Activated naive CD4-positive, alpha-beta T cell treated with anti-CD3 and anti-CD28 coated beads for 36 hours (primary cell): ENCODE results near the gene M1AP. TPM values are rescaled to one million over a fixed set of nuclear protein-coding genes. Genes with fewer than 3 reads are reported as not detected.
A peak's percentile ranks its signal among the peaks of the same experiment; 100 is the strongest.

ENCODE experiments used
- CTCF ChIA-PET: fragments of 350-600 bp; sonication (Branson Sonifier 250); formaldehyde crosslinking; loops from one replicate; lab custom pipeline; 2021; ENCODE audit warnings: antibody characterized with exemption; lab: Charles Lee
- DNase-seq: peaks from one replicate; pipeline ENCODE4 v3.0.0-alpha.2; 2020
- H3K27ac Mint-ChIP-seq: one replicate; pipeline ENCODE4 v1.8.0; 2021; ENCODE audit warnings: mild to moderate bottlenecking, mixed read lengths
- H3K27me3 Mint-ChIP-seq: one replicate; pipeline ENCODE4 v1.8.0; 2021; ENCODE audit warnings: low read depth, mixed read lengths
- H3K36me3 Mint-ChIP-seq: one replicate; pipeline ENCODE4 v1.8.0; 2021; ENCODE audit warnings: low read depth, mixed read lengths
- H3K4me1 Mint-ChIP-seq: one replicate; pipeline ENCODE4 v1.8.0; 2021; ENCODE audit warnings: low read depth, mixed read lengths
- H3K4me3 Mint-ChIP-seq: one replicate; pipeline ENCODE4 v1.8.0; 2021; ENCODE audit warnings: mild to moderate bottlenecking, moderate library complexity, mixed read lengths
- H3K9me3 Mint-ChIP-seq: one replicate; pipeline ENCODE4 v1.8.0; 2021; ENCODE audit warnings: mixed read lengths
- intact Hi-C: fragments of 100-400 bp; cut with micrococcal nuclease; formaldehyde crosslinking; loops from one replicate; pipeline ENCODE4 v1.15.1; 2023
- total RNA-seq, 2 experiments: library from RNA; stranded (reverse); gene quantifications; one replicate each; pipeline ENCODE4 v1.2.3, GENCODE V29; 2021

The M1AP gene
- under 1 TPM in 1 of 2 experiments, not detected in 1; 0.10 TPM for total RNA-seq

GRCh38 chr2:74648009-74648443 is at the start of gene M1AP:
TSS of gene M1AP (minus strand) at chr2:74648330. CDS start at chr2:74640275, 8,055 bp downstream.
- Mint-ChIP-seq H3K4me1 (peaks cover 2% of the 10 kb centered on the region), H3K36me3 (no peaks in the 10 kb centered on the region), H3K9me3 (no peaks in the 10 kb centered on the region), H3K27me3 (peaks cover 20% of the 10 kb centered on the region), H3K4me3 (no peak within 1 kb of the TSS), H3K27ac (no peak within 1 kb of the TSS)
- CTCF ChIA-PET: interaction anchor here (1.0 to 1.2 kb wide), 2 partner anchors 19 to 62 kb away, joined by 3 to 4 read pairs; no protein-coding TSS in a partner anchor
- DNase-seq: peak; percentile 21
- intact Hi-C loops: no loop called here

GRCh38 chr2:74696829-74697228 is 48.7 kb upstream of the M1AP start:
- Mint-ChIP-seq H3K4me1 (no peaks in the 10 kb centered on the region), H3K9me3 (no peaks in the 10 kb centered on the region), H3K36me3 (peaks cover 2% of the 10 kb centered on the region), H3K4me3 (no peak overlapping the region), H3K27ac (no peak overlapping the region), H3K27me3 (no peaks in the 10 kb centered on the region)
- DNase-seq: no peak
- CTCF ChIA-PET: no interaction called here
- intact Hi-C loops: no loop called here

- Mint-ChIP-seq H3K9me3 (no peaks in the 10 kb centered on the region), H3K4me1 (no peaks in the 10 kb centered on the region), H3K27me3 (no peaks in the 10 kb centered on the region), H3K36me3 (no peaks in the 10 kb centered on the region), H3K27ac (no peak overlapping the region), H3K4me3 (no peak overlapping the region)
- no peak for DNase-seq
- intact Hi-C loops: no loop called here
- CTCF ChIA-PET: no interaction called here
These were observed 47.5 kb upstream of the M1AP start for GRCh38 chr2:74695663-74696062.

- no peak for DNase-seq
- CTCF ChIA-PET: interaction anchor here (0.6 to 1.5 kb wide), 4 partner anchors 19 to 190 kb away, joined by 3 to 5 read pairs (median 4); no protein-coding TSS in a partner anchor
- intact Hi-C loops: loop anchor here (5.0 kb wide), 1 partner anchor 708 kb away; no protein-coding TSS in a partner anchor
- Mint-ChIP-seq H3K4me1 (no peaks in the 10 kb centered on the region), H3K27ac (no peak overlapping the region), H3K4me3 (no peak overlapping the region), H3K9me3 (no peaks in the 10 kb centered on the region), H3K27me3 (no peaks in the 10 kb centered on the region), H3K36me3 (no peaks in the 10 kb centered on the region)
These were observed 46.2 kb upstream of the M1AP start for GRCh38 chr2:74694281-74694680.

- Mint-ChIP-seq H3K27me3 (no peaks in the 10 kb centered on the region), H3K9me3 (no peaks in the 10 kb centered on the region), H3K36me3 (no peaks in the 10 kb centered on the region), H3K27ac (no peak overlapping the region), H3K4me1 (no peaks in the 10 kb centered on the region), H3K4me3 (no peak overlapping the region)
- CTCF ChIA-PET: interaction anchor here (0.9 to 1.5 kb wide), 2 partner anchors 20 to 183 kb away, joined by 4 to 5 read pairs; no protein-coding TSS in a partner anchor
- no peak for DNase-seq
- intact Hi-C loops: loop anchor here (5.0 kb wide), 1 partner anchor 709 kb away; no protein-coding TSS in a partner anchor
These were observed 45.5 kb upstream of the M1AP start for GRCh38 chr2:74693668-74694067.

- CTCF ChIA-PET: no interaction called here
These were observed 45.1 kb upstream of the M1AP start for GRCh38 chr2:74693213-74693612.

GRCh38 chr2:74691929-74692328 is 43.8 kb upstream of the M1AP start:
- no peaks in the 10 kb centered on the region for H3K36me3 Mint-ChIP-seq
- H3K4me1 Mint-ChIP-seq: no peaks in the 10 kb centered on the region
- intact Hi-C loops: loop anchor here (5.0 kb wide), 1 partner anchor 710 kb away; no protein-coding TSS in a partner anchor
- H3K4me3 Mint-ChIP-seq: no peak overlapping the region
- no peaks in the 10 kb centered on the region for H3K9me3 Mint-ChIP-seq
- no peaks in the 10 kb centered on the region for H3K27me3 Mint-ChIP-seq
- H3K27ac Mint-ChIP-seq: no peak overlapping the region
- CTCF ChIA-PET: interaction anchor here (1.4 kb wide), 1 partner anchor 185 kb away, joined by 9 read pairs; no protein-coding TSS in a partner anchor
- DNase-seq: no peak

More at GRCh38 chr2:74693213-74693612, 45.1 kb upstream of the M1AP start:
- Mint-ChIP-seq H3K36me3 (no peaks in the 10 kb centered on the region), H3K4me3 (no peak overlapping the region), H3K27me3 (no peaks in the 10 kb centered on the region), H3K4me1 (no peaks in the 10 kb centered on the region), H3K9me3 (no peaks in the 10 kb centered on the region), H3K27ac (no peak overlapping the region)
- no peak for DNase-seq
- intact Hi-C loops: loop anchor here (5.0 kb wide), 1 partner anchor 709 kb away; no protein-coding TSS in a partner anchor

GRCh38 chr2:74690571-74690970 is 42.4 kb upstream of the M1AP start:
- Mint-ChIP-seq H3K4me1 (no peaks in the 10 kb centered on the region), H3K27ac (no peak overlapping the region), H3K36me3 (no peaks in the 10 kb centered on the region), H3K9me3 (no peaks in the 10 kb centered on the region), H3K27me3 (no peaks in the 10 kb centered on the region), H3K4me3 (no peak overlapping the region)
- CTCF ChIA-PET: interaction anchor here (0.5 to 1.4 kb wide), 6 partner anchors 92 to 275 kb away, joined by 3 to 9 read pairs (median 3); no protein-coding TSS in a partner anchor
- intact Hi-C loops: loop anchor here (1.0 to 5.0 kb wide), 3 partner anchors 25 to 712 kb away; no protein-coding TSS in a partner anchor
- DNase-seq: peak; percentile 46

GRCh38 chr2:74689671-74690070 is 41.5 kb upstream of the M1AP start:
- no peaks in the 10 kb centered on the region for H3K9me3 Mint-ChIP-seq
- no peaks in the 10 kb centered on the region for H3K4me1 Mint-ChIP-seq
- CTCF ChIA-PET: no interaction called here
- no peaks in the 10 kb centered on the region for H3K27me3 Mint-ChIP-seq
- no peak for DNase-seq
- H3K4me3 Mint-ChIP-seq: no peak overlapping the region
- no peak overlapping the region for H3K27ac Mint-ChIP-seq
- intact Hi-C loops: loop anchor here (1.0 to 5.0 kb wide), 3 partner anchors 26 to 713 kb away; no protein-coding TSS in a partner anchor
- no peaks in the 10 kb centered on the region for H3K36me3 Mint-ChIP-seq

GRCh38 chr2:74688881-74689280 is 40.8 kb upstream of the M1AP start:
- intact Hi-C loops: no loop called here
- DNase-seq: no peak
- CTCF ChIA-PET: interaction anchor here (0.6 to 0.9 kb wide), 2 partner anchors 231 to 944 kb away, joined by 3 read pairs; no protein-coding TSS in a partner anchor
- Mint-ChIP-seq H3K4me1 (no peaks in the 10 kb centered on the region), H3K9me3 (no peaks in the 10 kb centered on the region), H3K27me3 (no peaks in the 10 kb centered on the region), H3K36me3 (no peaks in the 10 kb centered on the region), H3K27ac (no peak overlapping the region), H3K4me3 (no peak overlapping the region)

GRCh38 chr2:74685408-74685807 is 37.3 kb upstream of the M1AP start:
- H3K36me3 Mint-ChIP-seq: no peaks in the 10 kb centered on the region
- no peaks in the 10 kb centered on the region for H3K4me1 Mint-ChIP-seq
- no peak overlapping the region for H3K27ac Mint-ChIP-seq
- intact Hi-C loops: no loop called here
- H3K9me3 Mint-ChIP-seq: no peaks in the 10 kb centered on the region
- no peaks in the 10 kb centered on the region for H3K27me3 Mint-ChIP-seq
- no peak overlapping the region for H3K4me3 Mint-ChIP-seq
- DNase-seq: no peak
- CTCF ChIA-PET: no interaction called here

- CTCF ChIA-PET: no interaction called here
- DNase-seq: no peak
- intact Hi-C loops: no loop called here
- Mint-ChIP-seq H3K27me3 (no peaks in the 10 kb centered on the region), H3K9me3 (no peaks in the 10 kb centered on the region), H3K4me3 (no peak overlapping the region), H3K27ac (no peak overlapping the region), H3K36me3 (peaks cover 2% of the 10 kb centered on the region), H3K4me1 (no peaks in the 10 kb centered on the region)
These were observed 34.4 kb upstream of the M1AP start for GRCh38 chr2:74682501-74682900.

- Mint-ChIP-seq H3K27me3 (no peaks in the 10 kb centered on the region), H3K9me3 (no peaks in the 10 kb centered on the region), H3K27ac (no peak overlapping the region), H3K36me3 (peaks cover 10% of the 10 kb centered on the region), H3K4me3 (no peak overlapping the region), H3K4me1 (no peaks in the 10 kb centered on the region)
- no peak for DNase-seq
- intact Hi-C loops: no loop called here
- CTCF ChIA-PET: interaction anchor here (0.6 kb wide), 1 partner anchor 72 kb away, joined by 4 read pairs; no protein-coding TSS in a partner anchor
These were observed 31.5 kb upstream of the M1AP start for GRCh38 chr2:74679615-74680014.
